Measurements from ENCODE around the gene FAM43A.

Gene FAM43A

DNA sequence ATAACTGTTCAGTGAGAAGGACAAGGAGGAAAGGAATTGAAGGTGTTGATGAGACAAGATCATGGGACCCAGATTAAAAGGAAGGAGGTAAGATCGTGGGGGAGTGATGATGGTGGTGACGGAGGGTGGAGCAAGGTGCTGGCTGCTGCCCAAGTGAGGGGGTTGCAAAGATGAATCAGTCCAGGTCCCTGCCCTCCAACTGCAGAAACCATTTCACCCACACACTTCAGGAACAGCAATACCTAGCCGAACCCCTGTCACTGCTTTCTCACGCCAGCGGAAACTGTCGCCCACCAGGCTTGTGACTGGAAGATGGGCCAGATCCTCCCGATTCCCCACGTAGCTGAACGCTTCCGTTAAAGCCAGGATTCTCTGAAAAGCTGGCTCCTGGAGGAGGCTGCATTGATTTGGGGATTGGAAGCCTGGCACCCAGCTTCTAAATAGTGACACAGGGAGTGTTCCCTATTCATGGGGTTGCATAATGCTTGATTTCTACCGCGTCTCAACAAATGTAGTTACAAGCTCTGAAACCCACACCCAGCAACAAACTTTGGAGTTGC lies 10.5 kb upstream of the FAM43A start:
- peak; percentile 20 for DNase-seq (ENCODE audit: low read depth)
- H3K4me3 ChIP-seq (replicated peaks; ENCODE audit: low read depth, low read length): no peak overlapping the region
- TF ChIP-seq CTCF (IDR thresholded peaks at IDR 0.05; ENCODE audit: low read length, missing control alignments): no peak

- DNase-seq (ENCODE audit: low read depth): no peak
- TF ChIP-seq CTCF (IDR thresholded peaks at IDR 0.05; ENCODE audit: low read length, missing control alignments): no peak
- H3K4me3 ChIP-seq (replicated peaks; ENCODE audit: low read depth, low read length): no peak overlapping the region
These were observed 10.0 kb upstream of the FAM43A start for GRCh38 chr3:194675680-194676079.

GRCh38 chr3:194676471-194676870 lies 9.2 kb upstream of the FAM43A start:
- no peak overlapping the region for H3K4me3 ChIP-seq (replicated peaks; ENCODE audit: low read depth, low read length)
- DNase-seq (ENCODE audit: low read depth): no peak
- no peak for TF ChIP-seq CTCF (IDR thresholded peaks at IDR 0.05; ENCODE audit: low read length, missing control alignments)

GRCh38 chr3:194680888-194681615 lies 4.6 kb upstream of the FAM43A start:
- no peak overlapping the region for H3K4me3 ChIP-seq (replicated peaks; ENCODE audit: low read depth, low read length)
- no peak for TF ChIP-seq CTCF (IDR thresholded peaks at IDR 0.05; ENCODE audit: low read length, missing control alignments)
- DNase-seq (ENCODE audit: low read depth): no peak

GRCh38 chr3:194682189-194682693 lies 3.4 kb upstream of the FAM43A start:
- DNase-seq (ENCODE audit: low read depth): no peak
- no peak overlapping the region for H3K4me3 ChIP-seq (replicated peaks; ENCODE audit: low read depth, low read length)
- no peak for TF ChIP-seq CTCF (IDR thresholded peaks at IDR 0.05; ENCODE audit: low read length, missing control alignments)

DNA sequence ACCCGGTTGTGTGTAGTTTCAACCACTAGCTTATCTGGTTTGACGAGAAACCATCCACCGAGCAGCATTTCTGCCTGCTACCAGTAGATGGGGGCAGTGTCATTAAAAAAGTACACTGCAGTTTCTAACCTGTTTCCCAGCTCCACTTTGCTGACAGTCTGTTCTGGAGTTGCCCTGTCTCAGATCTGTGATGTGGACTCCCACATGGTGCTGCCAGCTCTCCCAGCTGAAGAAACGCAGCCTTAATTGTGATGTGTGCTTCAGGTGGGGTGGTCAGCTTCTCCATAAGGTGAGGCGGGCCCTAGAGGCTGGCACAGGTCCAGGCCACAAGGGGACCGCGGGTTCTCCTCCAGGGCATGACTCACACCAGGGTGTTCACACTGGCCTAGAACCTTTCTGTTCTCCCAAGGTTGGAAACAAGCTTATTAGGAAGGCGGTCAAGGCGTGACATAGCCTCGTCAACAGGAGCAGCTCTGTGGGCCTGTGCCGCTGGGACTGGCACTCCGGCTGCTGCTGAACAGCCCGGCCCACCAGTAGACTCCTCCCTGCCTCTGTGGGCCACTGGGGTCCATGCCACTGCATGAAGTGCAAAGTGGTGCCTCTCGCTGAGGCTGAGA lies 2.9 kb upstream of the FAM43A start:
- TF ChIP-seq CTCF (IDR thresholded peaks at IDR 0.05; ENCODE audit: low read length, missing control alignments): peak; percentile 91
- DNase-seq (ENCODE audit: low read depth): peak; percentile 93
- no peak overlapping the region for H3K4me3 ChIP-seq (replicated peaks; ENCODE audit: low read depth, low read length)

All from fibroblast of pulmonary artery (primary cell).